K562 treated with DMSO at 1 percent for 12 hours (cell line): ENCODE data around the gene PLAU. TPM values are rescaled to one million over a fixed set of nuclear protein-coding genes. Genes with fewer than 3 reads are reported as not detected.

Experiments
- total RNA-seq: library from RNA; unstranded; fragments of 300-600 nt; gene quantifications from 2 replicates; pipeline ENCODE4 v1.2.3, GENCODE V29; 2022; ENCODE audit not compliant: insufficient read depth

The PLAU gene
- 23.9 and 42.3 TPM in 2 replicates for total RNA-seq

GRCh38 chr10:73910764-73911552 is at the start of gene PLAU:
Gene PLAU (plus strand): TSS chr10:73911132. CDS start chr10:73911556, 424 bp downstream.

GRCh38 chr10:73874267-73875138 is 36.4 kb upstream of the PLAU start, which contains the start of gene CAMK2G:
Gene CAMK2G (minus strand): TSS chr10:73874555. CDS start chr10:73874461, 94 bp downstream.

Other genes starting within 250 kb of the PLAU start
- gene AGAP5, start 213.0 kb upstream of the PLAU start, total RNA-seq, result 3.5 and 7.8 TPM in 2 replicates
- 66.2 and 184 TPM in 2 replicates for gene SEC24C, start 166.8 kb upstream of the PLAU start, total RNA-seq
- gene CHCHD1, start 129.1 kb upstream of the PLAU start, total RNA-seq, result 74.9 and 88.6 TPM in 2 replicates
- 59.4 and 103 TPM in 2 replicates for gene ZSWIM8, start 125.5 kb upstream of the PLAU start, total RNA-seq
- 53.1 and 63.1 TPM in 2 replicates for gene NDST2, start 99.5 kb upstream of the PLAU start, total RNA-seq
- gene CAMK2G, start 36.6 kb upstream of the PLAU start, total RNA-seq, result 31.9 and 65.5 TPM in 2 replicates
- 34.1 and 127 TPM in 2 replicates for gene VCL, start 87.0 kb downstream of the PLAU start, total RNA-seq
- 23.9 and 80.3 TPM in 2 replicates for gene AP3M1, start 239.7 kb downstream of the PLAU start, total RNA-seq
- gene ADK, start 240.1 kb downstream of the PLAU start, total RNA-seq, result 37.3 and 46.4 TPM in 2 replicates